Measurements from ENCODE around the gene SSX7.
"Not testable (repeated sequence)": the region's sequence is repeated elsewhere in the genome, so short reads cannot be mapped to it uniquely, and the experiment has no call there.

Gene SSX7

GRCh38 chrX:52654800-52655199, at the start of gene SSX7:
Gene SSX7 (minus strand): TSS chrX:52654900. CDS start chrX:52653472, 1,428 bp downstream.
- DNase-seq (ENCODE audit: low spot score); FAIRE-seq: not testable (repeated sequence)

GRCh38 chrX:52692034-52692433, 37.3 kb upstream of the SSX7 start:
- FAIRE-seq; DNase-seq (ENCODE audit: low spot score): not testable (repeated sequence)

GRCh38 chrX:52662218-52662617, 7.5 kb upstream of the SSX7 start:
- not testable (repeated sequence) for FAIRE-seq; DNase-seq (ENCODE audit: low spot score)

DNA sequence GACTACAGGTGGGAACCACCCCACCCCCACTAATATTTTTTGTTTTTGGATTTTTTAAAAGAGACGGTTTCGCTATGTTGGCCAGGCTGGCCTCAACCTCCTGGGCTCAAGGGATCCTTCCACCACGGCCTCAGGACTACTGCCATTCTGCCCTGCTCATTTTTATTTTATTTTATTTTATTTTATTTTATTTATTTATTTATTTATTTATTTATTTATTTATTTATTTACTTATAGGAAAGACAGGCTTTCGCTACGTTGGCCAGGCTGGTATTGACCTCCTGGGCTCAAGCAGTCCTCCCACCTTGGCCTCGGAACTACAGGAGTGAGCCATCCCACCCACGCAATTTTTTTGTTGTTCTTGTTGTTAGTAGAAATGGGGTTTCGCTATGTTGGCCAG, 775 bp upstream of the SSX7 start:
- FAIRE-seq; DNase-seq (ENCODE audit: low spot score): not testable (repeated sequence)

DNA sequence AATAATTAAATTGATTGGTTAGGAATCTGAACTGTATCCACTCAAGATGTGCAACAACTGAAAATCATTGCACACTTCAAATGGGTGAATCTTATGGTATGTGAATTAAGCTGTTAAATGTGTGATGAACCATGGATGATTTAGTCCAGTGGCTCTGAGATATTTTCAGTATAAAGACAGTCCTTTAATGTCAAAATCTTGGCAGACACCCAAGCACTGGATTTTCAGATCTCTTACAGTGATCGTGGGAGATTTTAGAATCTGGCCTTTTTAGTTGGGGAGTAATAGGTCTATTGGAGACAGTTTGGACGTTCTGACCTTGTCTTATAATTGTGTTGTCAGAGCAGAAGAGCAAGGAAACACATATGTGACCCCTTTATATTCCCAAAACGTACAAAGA, 4.0 kb downstream of the SSX7 start:
- FAIRE-seq: peak; percentile 95

GRCh38 chrX:52648956-52649355, 5.7 kb downstream of the SSX7 start:
- FAIRE-seq: peak; percentile 95
- DNase-seq (ENCODE audit: low spot score): peak; percentile 84

More for the DNA sequence above, 4.0 kb downstream of the SSX7 start:
- DNase-seq (ENCODE audit: low spot score): peak; percentile 58

- not testable (repeated sequence) for DNase-seq (ENCODE audit: low spot score); FAIRE-seq
Observed at GRCh38 chrX:52628483-52628882, 26.2 kb downstream of the SSX7 start.

DNA sequence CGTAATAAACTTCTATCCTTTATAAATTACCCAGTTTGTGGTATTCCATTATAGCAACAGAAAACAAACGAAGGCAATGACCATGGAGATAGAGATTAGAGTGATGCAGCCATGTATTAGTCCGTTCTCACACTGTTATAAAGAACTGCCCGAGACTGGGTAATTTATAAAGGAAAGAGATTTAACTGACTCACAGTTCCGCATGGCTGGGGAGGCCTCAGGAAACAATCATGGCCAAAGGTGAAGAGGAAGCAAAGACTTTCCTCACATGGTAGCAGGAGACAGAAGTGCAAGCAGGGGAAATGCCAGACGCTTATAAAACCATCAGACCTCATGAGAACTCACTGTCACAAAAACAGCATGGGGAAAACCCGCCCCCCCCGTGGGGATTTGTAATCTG, 34.0 kb downstream of the SSX7 start:
- DNase-seq (ENCODE audit: low spot score) (peak; percentile 61), FAIRE-seq (peak; percentile 97)

GRCh38 chrX:52608961-52609360, 45.7 kb downstream of the SSX7 start:
- peak; percentile 71 for DNase-seq (ENCODE audit: low spot score)

DNA sequence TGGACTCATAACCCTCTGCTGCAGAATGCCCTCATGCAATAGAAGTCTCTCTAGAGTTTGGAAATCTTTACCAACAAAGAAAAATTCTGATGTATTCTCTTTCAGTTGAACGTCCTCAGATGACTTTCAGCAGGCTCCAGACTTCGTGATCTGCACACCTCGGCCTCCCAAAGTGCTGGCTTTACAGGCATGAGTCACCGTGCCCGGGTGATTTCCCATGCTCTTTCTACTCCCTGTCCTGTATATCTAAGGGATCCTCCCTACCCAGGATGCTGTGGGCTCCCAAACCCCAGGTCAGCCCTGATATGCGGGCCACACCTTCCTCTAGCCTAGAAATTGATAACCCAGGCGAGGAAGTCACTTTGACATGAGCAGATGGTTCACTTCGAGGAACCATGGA, 51.5 kb downstream of the SSX7 start:
- not testable (repeated sequence) for FAIRE-seq
- DNase-seq (ENCODE audit: low spot score): peak; percentile 72

More at GRCh38 chrX:52608961-52609360, 45.7 kb downstream of the SSX7 start:
- peak; percentile 99 for FAIRE-seq

GRCh38 chrX:52598886-52599285, 55.8 kb downstream of the SSX7 start:
- no peak for FAIRE-seq
- DNase-seq (ENCODE audit: low spot score): no peak

- FAIRE-seq (no peak), DNase-seq (ENCODE audit: low spot score) (no peak)
Observed at GRCh38 chrX:52594658-52595057, 60.0 kb downstream of the SSX7 start.
